Kidney (tissue), 14 donors: ENCODE data around the gene CCDC187. TPM values are rescaled to one million over a fixed set of nuclear protein-coding genes. Genes with fewer than 3 reads are reported as not detected.
"Not testable (repeated sequence)": the region's sequence is repeated elsewhere in the genome, so short reads cannot be mapped to it uniquely, and the experiment has no call there.

ENCODE experiments used
- DNase-seq, 5 donors: peaks; one replicate each; pipeline ENCODE4 v3.0.0-alpha.2; 2013 to 2020
- FAIRE-seq: peaks from 2 replicates; lab custom pipeline; 2012; peaks lifted over from hg19 to GRCh38; lab: Jason Lieb, UNC
- H3K27ac ChIP-seq, 2 donors: one replicate each; pipeline ENCODE4 v1.7.0; 2013; ENCODE audit warnings: low read depth in 2 of 2, low read length in 2 of 2, inconsistent platforms in 1 of 2
- H3K27me3 ChIP-seq: one replicate; pipeline ENCODE4 v1.7.1; 2013; ENCODE audit warnings: low read length, inconsistent platforms; ENCODE audit not compliant: control insufficient read depth, insufficient read depth
- H3K36me3 ChIP-seq, 3 donors: one replicate each; pipeline versions ENCODE4 v1.7.0 to v1.7.1; 2013; ENCODE audit warnings: low read length in 3 of 3, control low read depth in 1 of 3, inconsistent platforms in 1 of 3; ENCODE audit not compliant: insufficient read depth in 3 of 3, control insufficient read depth in 2 of 3
- H3K4me1 ChIP-seq, 3 donors: one replicate each; pipeline versions ENCODE4 v1.7.0 to v1.7.1; 2013; ENCODE audit warnings: low read length in 3 of 3, inconsistent platforms in 1 of 3, low read depth in 1 of 3; ENCODE audit not compliant: control insufficient read depth in 2 of 3, insufficient read depth in 2 of 3
- H3K4me3 ChIP-seq, 3 donors: one replicate each; pipeline versions ENCODE4 v1.7.0 to v1.8.1; 2013; ENCODE audit warnings: low read length in 3 of 3, control low read depth in 1 of 3, inconsistent platforms in 1 of 3
- H3K9ac ChIP-seq, 3 donors: one replicate each; pipeline versions ENCODE4 v1.7.0 to v1.7.1; 2013; ENCODE audit warnings: low read length in 3 of 3, control low read depth in 1 of 3, inconsistent platforms in 1 of 3
- H3K9me3 ChIP-seq, 3 donors: one replicate each; pipeline versions ENCODE4 v1.7.0 to v1.7.1; 2013; ENCODE audit warnings: low read length in 3 of 3, control low read depth in 1 of 3, inconsistent platforms in 1 of 3; ENCODE audit not compliant: control insufficient read depth in 2 of 3, insufficient read depth in 1 of 3
- CTCF ChIP-seq: IDR thresholded peaks from 3 replicates; pipeline ENCODE4 v1.5.1; 2012; ENCODE audit warnings: mild to moderate bottlenecking, moderate library complexity, borderline replicate concordance; ENCODE audit not compliant: insufficient read depth; ENCODE audit errors: extremely low read depth
- intact Hi-C: fragments of 100-400 bp; cut with DNase I; formaldehyde crosslinking; loops from one replicate; pipeline ENCODE4 v1.11.1; 2022
- polyA plus RNA-seq: library from polyadenylated mRNA; stranded (reverse); fragments of 350-450 nt; fragmentation: Illumina TruSeq; extraction: RNeasy Lipid Tissue Mini Kit (QIAGEN cat#74804); gene quantifications from one replicate; pipeline ENCODE4 v1.2.3, GENCODE V29; 2014; ENCODE audit warnings: low read depth, low replicate concordance; ENCODE audit not compliant: insufficient read depth
- total RNA-seq: library from RNA; stranded (reverse); fragmentation: NEBNext Ultra II Directional; extraction: Animal tissue kit (Norgen Biotek cat#: 25700); gene quantifications from one replicate; pipeline ENCODE4 v1.2.1, GENCODE V29; 2021
- donor health status: control.
- donor health status: control.
- donor health status: control.
- donor health status: control.
- donor health status: control.
- donor health status: DM: yes; HTN: yes; CAD: no.
- donor health status: Normal renal cell carcinoma (clear cell type).

Gene CCDC187
- total and polyA plus RNA-seq, 2 donors from 2014 or later, result 0.84 to 2.3 TPM

DNA sequence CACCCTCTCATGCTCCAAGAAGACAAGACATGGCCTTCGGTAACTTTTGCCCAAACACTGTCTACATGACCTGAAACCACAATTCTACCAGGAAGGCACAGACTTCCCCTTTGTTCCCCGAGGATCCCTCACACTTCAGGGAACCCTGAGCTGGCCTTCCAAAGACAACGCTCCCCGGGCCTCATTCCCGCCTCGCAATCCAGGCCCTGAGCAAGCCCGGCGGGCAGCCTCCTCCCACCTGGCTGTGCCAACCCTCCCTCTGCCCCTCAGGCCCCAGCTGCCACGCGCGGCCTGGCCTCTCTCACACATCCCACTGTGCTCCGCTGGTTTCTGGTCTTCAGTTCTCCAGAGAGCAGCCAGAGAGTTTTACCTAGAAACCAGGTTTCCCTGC, 65.6 kb downstream of the CCDC187 start:
- FAIRE-seq, result no peak
- intact Hi-C loops, result no loop called here
- Histone ChIP-seq H3K4me1 (peaks cover 0 to 3% (median 2%) of the 10 kb centered on the region in 3 donors), H3K4me3 (no peak overlapping the region), H3K36me3 (no peaks in the 10 kb centered on the region), H3K9me3 (no peaks in the 10 kb centered on the region), H3K27ac (no peak overlapping the region), H3K27me3 (no peaks in the 10 kb centered on the region), H3K9ac (no peak overlapping the region)
- no peak for DNase-seq
- no peak for TF ChIP-seq CTCF

- no peaks in the 10 kb centered on the region for H3K9me3 ChIP-seq
- H3K27me3 ChIP-seq, result no peaks in the 10 kb centered on the region
- H3K27ac ChIP-seq, result no peak overlapping the region
- no peaks in the 10 kb centered on the region for H3K36me3 ChIP-seq
- H3K4me3 ChIP-seq, result no peak overlapping the region
- no peak for DNase-seq
- FAIRE-seq, result no peak
- H3K4me1 ChIP-seq, result peaks cover 0 to 3% (median 0%) of the 10 kb centered on the region in 3 donors
- no peak overlapping the region for H3K9ac ChIP-seq
- TF ChIP-seq CTCF, result no peak
- intact Hi-C loops, result no loop called here
Observed at GRCh38 chr9:136237486-136238341, 66.2 kb downstream of the CCDC187 start.

- H3K9ac ChIP-seq, H3K36me3 ChIP-seq, H3K27ac ChIP-seq, intact Hi-C loops, H3K27me3 ChIP-seq, H3K4me1 ChIP-seq, FAIRE-seq, DNase-seq, H3K9me3 ChIP-seq, H3K4me3 ChIP-seq: not testable (repeated sequence)
Observed at GRCh38 chr9:136236471-136237410, 67.2 kb downstream of the CCDC187 start.
